A549 (cell line): ENCODE results near the gene PHC1. TPM values are rescaled to one million over a fixed set of nuclear protein-coding genes. Genes with fewer than 3 reads are reported as not detected.

Source experiments
- ATAC-seq, 2 experiments: fragments of 200-7000 bp in 1 of 2; fragments of >200 bp in 1 of 2; cut with Nextera tagmentation in 1 of 2; cut with Tn5 transposase in 1 of 2; 3 replicates each; pipeline versions ENCODE4 v1.8.0 to v1.9.1; 2018 to 2020; ENCODE audit warnings: mild to moderate bottlenecking in 1 of 2, moderate library complexity in 1 of 2
- CTCF ChIA-PET: fragments of 300-600 bp; sonication (Branson Sonifier 250); formaldehyde crosslinking; extraction: SDS; loops from one replicate; lab custom pipeline; 2021; ENCODE audit warnings: antibody characterized with exemption, inconsistent platforms; lab: Yijun Ruan, JAX
- POLR2A ChIA-PET: fragments of 350-600 bp; formaldehyde crosslinking; extraction: SDS; loops from one replicate; lab custom pipeline; 2021; ENCODE audit warnings: antibody characterized with exemption, inconsistent platforms; lab: Yijun Ruan, JAX
- DNase-seq, 2 experiments: peaks; one replicate each; pipeline versions ENCODE4 v3.0.0 to v3.0.0-alpha.2; 2011 to 2016; ENCODE audit warnings: low read depth in 1 of 2, low spot score in 1 of 2
- FAIRE-seq: peaks from 2 replicates; lab custom pipeline; 2011; peaks lifted over from hg19 to GRCh38; lab: Jason Lieb, UNC
- H3K27ac ChIP-seq, 2 experiments: fragments of >200 bp; sonication (Bioruptor Twin); formaldehyde crosslinking; 3 replicates each; pipeline ENCODE4 v1.5.1; 2016 to 2017
- H3K4me1 ChIP-seq: fragments of >200 bp; sonication (Bioruptor Twin); formaldehyde crosslinking; 3 replicates; pipeline ENCODE4 v1.6.1; 2016
- H3K4me2 ChIP-seq: fragments of >200 bp; sonication (Bioruptor Twin); formaldehyde crosslinking; 3 replicates; pipeline ENCODE4 v1.6.1; 2016
- H3K4me3 ChIP-seq: fragments of >200 bp; sonication (Bioruptor Twin); formaldehyde crosslinking; 3 replicates; pipeline ENCODE4 v1.5.1; 2016
- H3K9me3 ChIP-seq: fragments of >200 bp; sonication (Bioruptor Twin); formaldehyde crosslinking; 3 replicates; pipeline ENCODE4 v1.6.1; 2016
- BHLHE40 ChIP-seq: IDR thresholded peaks from 2 replicates; pipeline ENCODE4 v1.6.1; 2012; ENCODE audit warnings: low read depth, low read length, inconsistent platforms
- CHD2 ChIP-seq: fragments of 150-350 bp; IDR thresholded peaks from 2 replicates; pipeline ENCODE4 v1.6.1; 2014; ENCODE audit warnings: low read length; ENCODE audit not compliant: partially characterized antibody
- CHD4 ChIP-seq: fragments of 200-600 bp; sonication (generic); IDR thresholded peaks from 2 replicates; pipeline ENCODE4 v1.6.1; 2016; ENCODE audit warnings: antibody characterized with exemption, mild to moderate bottlenecking, borderline replicate concordance
- FOSB ChIP-seq: fragments of 250-450 bp; sonication (Bioruptor Pico); IDR thresholded peaks from 2 replicates; pipeline ENCODE4 v1.5.0; 2020; ENCODE audit warnings: mild to moderate bottlenecking, moderate library complexity
- GATA3 ChIP-seq: IDR thresholded peaks from 2 replicates; pipeline ENCODE4 v1.6.1; 2012; ENCODE audit warnings: borderline replicate concordance
- HEYL ChIP-seq: fragments of 250-450 bp; sonication (Bioruptor Pico); IDR thresholded peaks from 2 replicates; pipeline ENCODE4 v1.8.0; 2021; ENCODE audit warnings: mild to moderate bottlenecking, moderate library complexity
- HOXA7 ChIP-seq: fragments of 250-450 bp; sonication (Bioruptor Pico); IDR thresholded peaks from 2 replicates; pipeline ENCODE4 v1.5.0; 2020; ENCODE audit warnings: mild to moderate bottlenecking, moderate library complexity
- HOXB13 ChIP-seq: fragments of 250-450 bp; sonication (Bioruptor Pico); IDR thresholded peaks from 2 replicates; pipeline ENCODE4 v1.5.0; 2020; ENCODE audit warnings: low read depth, mild to moderate bottlenecking, moderate library complexity
- HOXB5 ChIP-seq: fragments of 250-450 bp; sonication (Bioruptor Pico); IDR thresholded peaks from 2 replicates; pipeline ENCODE4 v1.5.0; 2020; ENCODE audit warnings: mild to moderate bottlenecking, moderate library complexity
- JUN ChIP-seq, 2 experiments: fragments of >200 bp; sonication (Bioruptor Twin); formaldehyde crosslinking; IDR thresholded peaks; 2 replicates in 1 of 2; 3 replicates in 1 of 2; pipeline ENCODE4 v1.6.1; 2016 to 2017
- JUNB ChIP-seq: fragments of >200 bp; sonication (Bioruptor Twin); formaldehyde crosslinking; IDR thresholded peaks from 2 replicates; pipeline ENCODE4 v1.6.1; 2016
- MYC ChIP-seq: IDR thresholded peaks from 2 replicates; pipeline ENCODE4 v1.6.1; 2012; ENCODE audit warnings: mild to moderate bottlenecking, inconsistent platforms, low read length, improper control_type of control experiment, borderline replicate concordance
- NFE2L2 ChIP-seq: fragments of 150-350 bp; conservative IDR thresholded peaks from 2 replicates; pipeline ENCODE4 v1.6.1; 2014; ENCODE audit warnings: low read length
- PHF8 ChIP-seq: fragments of 200-600 bp; sonication (generic); IDR thresholded peaks from 2 replicates; pipeline ENCODE4 v1.6.1; 2016; ENCODE audit warnings: low read depth, mild to moderate bottlenecking, antibody characterized with exemption, moderate library complexity, borderline replicate concordance
- POLR2A ChIP-seq: IDR thresholded peaks from 2 replicates; pipeline ENCODE4 v1.6.1; 2012; ENCODE audit warnings: mild to moderate bottlenecking, low read length
- RARB ChIP-seq: fragments of 250-450 bp; sonication (Bioruptor Pico); IDR thresholded peaks from 2 replicates; pipeline ENCODE4 v1.8.0; 2021; ENCODE audit warnings: mild to moderate bottlenecking, moderate library complexity
- RCOR1 ChIP-seq: fragments of 150-350 bp; IDR thresholded peaks from 2 replicates; pipeline ENCODE4 v1.6.1; 2014; ENCODE audit warnings: antibody characterized with exemption, low read length, low read depth
- SMC3 ChIP-seq: fragments of >200 bp; sonication (Bioruptor Twin); formaldehyde crosslinking; IDR thresholded peaks from 3 replicates; pipeline ENCODE4 v1.6.1; 2018; ENCODE audit warnings: inconsistent platforms
- TP53 ChIP-seq: fragments of 250-450 bp; sonication (Bioruptor Pico); IDR thresholded peaks from 2 replicates; pipeline ENCODE4 v1.5.0; 2021; ENCODE audit warnings: mild to moderate bottlenecking, moderate library complexity
- ZFP36 ChIP-seq: fragments of 450-650 bp; IDR thresholded peaks from 2 replicates; pipeline ENCODE4 v1.6.1; 2014; ENCODE audit warnings: borderline replicate concordance; ENCODE audit not compliant: partially characterized antibody
- ZNF302 ChIP-seq: fragments of 250-450 bp; sonication (Bioruptor Pico); IDR thresholded peaks from 2 replicates; pipeline ENCODE4 v1.9.0; 2021; ENCODE audit warnings: inconsistent platforms, mild to moderate bottlenecking, moderate library complexity
- ZSCAN20 ChIP-seq: fragments of 250-450 bp; sonication (Bioruptor Pico); IDR thresholded peaks from 2 replicates; pipeline ENCODE4 v1.8.0; 2022; ENCODE audit warnings: mild to moderate bottlenecking, moderate library complexity
- WGBS: methylation state at CpG from one replicate; pipeline ENCODE4 v1.1.6; 2017; ENCODE audit errors: missing lambda C conversion rate; 5-methylcytosine and 5-hydroxymethylcytosine counted together
- polyA plus RNA-seq, 4 experiments: library from polyadenylated mRNA; depleted of rRNA in 3 of 4; stranded (reverse); fragments of >200 nt; fragmentation: RNase III in 1 of 4; extraction: RNeasy Plus Mini Kit Qiagen cat#74134 plus additional on column Dnase treatment in 1 of 4; gene quantifications; 2 replicates in 3 of 4; 3 replicates in 1 of 4; pipeline ENCODE4 v1.2.3, GENCODE V29; 2011 to 2017
- TF ChIP-seq, protein P1 (sequence below): fragments of >200 bp; sonication (Bioruptor Twin); formaldehyde crosslinking; IDR thresholded peaks from 3 replicates; pipeline ENCODE4 v1.5.1; 2016
- TF ChIP-seq, protein P2 (sequence below): IDR thresholded peaks from 2 replicates; pipeline ENCODE4 v1.6.1; 2012; ENCODE audit warnings: low read depth, borderline replicate concordance
- TF ChIP-seq, protein P3 (sequence below): fragments of 250-450 bp; sonication (Bioruptor Pico); IDR thresholded peaks from 2 replicates; pipeline ENCODE4 v1.5.0; 2020; ENCODE audit warnings: low read depth, mild to moderate bottlenecking, moderate library complexity
- TF ChIP-seq, protein P4 (sequence below): fragments of 250-450 bp; sonication (Bioruptor Pico); IDR thresholded peaks from 2 replicates; pipeline ENCODE4 v1.5.0; 2021; ENCODE audit warnings: mild to moderate bottlenecking, moderate library complexity, borderline replicate concordance

The PHC1 gene
- polyA plus RNA-seq, 2 of the 4 experiments (the other 2 are of a cell fraction): 11.2 to 26.5 TPM

DNA sequence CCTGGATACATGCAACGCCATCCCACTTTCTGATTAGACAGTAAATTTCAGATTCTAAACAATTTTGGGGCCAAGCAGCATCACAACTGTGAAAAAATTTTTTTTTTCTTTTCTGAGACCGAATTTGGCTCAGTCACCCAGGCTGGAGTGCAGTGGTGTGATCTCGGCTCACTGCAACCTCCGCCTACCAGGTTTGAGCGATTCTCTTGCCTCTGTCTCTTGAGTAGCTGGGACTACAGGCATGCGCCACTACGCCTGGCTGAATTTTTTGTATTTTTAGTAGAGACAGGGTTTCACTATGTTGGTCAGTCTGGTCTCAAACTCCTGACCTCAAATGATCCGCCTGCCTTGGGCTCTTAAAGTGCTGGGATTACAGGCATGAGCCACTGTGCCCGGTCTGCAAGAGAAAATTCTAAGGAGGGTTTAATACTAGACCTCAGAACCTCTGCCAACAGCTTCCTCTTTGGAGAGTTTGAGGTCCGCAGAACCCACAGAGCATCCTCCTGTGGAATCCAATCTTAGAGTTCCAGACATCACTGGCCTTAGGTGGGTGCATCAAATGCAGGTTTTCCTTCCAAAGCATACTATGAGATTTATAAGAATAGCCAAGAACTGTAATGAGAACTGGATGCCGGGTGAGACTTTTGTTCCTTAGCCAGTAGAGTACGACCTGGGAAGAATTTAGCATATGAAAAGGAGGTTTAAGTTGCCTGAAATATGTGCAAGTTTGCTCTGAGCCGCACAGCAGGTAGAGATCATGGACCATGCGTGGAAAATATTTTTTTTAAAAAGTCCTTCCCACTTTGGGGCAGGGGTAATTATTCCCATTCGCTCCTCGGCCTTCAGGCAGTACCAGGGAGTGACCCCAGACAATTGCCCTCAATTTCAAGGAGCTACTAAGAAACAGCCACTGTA, 7.8 kb upstream of the PHC1 start:
- CTCF ChIA-PET: interaction anchor here (0.8 to 4.1 kb wide), 2 partner anchors 16 to 17 kb away, joined by 4 to 22 read pairs; no protein-coding TSS in a partner anchor
- H3K27ac ChIP-seq: no peak overlapping the region
- WGBS: 73% methylated on average over 16 of the region's 16 CpGs
- no peak for TF ChIP-seq ZNF302 (CRISPR knock-in tag)
- no peak for TF ChIP-seq CHD2
- no peak for TF ChIP-seq SMC3
- no peak for TF ChIP-seq BHLHE40
- no peak for TF ChIP-seq ZFP36
- no peak for TF ChIP-seq RARB (CRISPR knock-in tag)
- no peak for TF ChIP-seq FOSB (CRISPR knock-in tag)
- TF ChIP-seq JUN (IDR thresholded peaks at IDR 0.05): no peak
- TF ChIP-seq ZSCAN20 (CRISPR knock-in tag): no peak
- TF ChIP-seq TP53: no peak
- no peak for TF ChIP-seq HOXA7 (CRISPR knock-in tag)
- no peak for TF ChIP-seq HEYL (CRISPR knock-in tag)
- no peak for TF ChIP-seq JUNB
- no peak for TF ChIP-seq RCOR1
- no peak for TF ChIP-seq POLR2A
- TF ChIP-seq, all 56 proteins: peak for 0
- ATAC-seq: no peak
- no peak for FAIRE-seq
- Histone ChIP-seq H3K4me3 (no peak overlapping the region), H3K4me2 (no peak overlapping the region), H3K4me1 (no peaks in the 10 kb centered on the region), H3K9me3 (no peaks in the 10 kb centered on the region)
- POLR2A ChIA-PET: no interaction called here
- DNase-seq: no peak

DNA sequence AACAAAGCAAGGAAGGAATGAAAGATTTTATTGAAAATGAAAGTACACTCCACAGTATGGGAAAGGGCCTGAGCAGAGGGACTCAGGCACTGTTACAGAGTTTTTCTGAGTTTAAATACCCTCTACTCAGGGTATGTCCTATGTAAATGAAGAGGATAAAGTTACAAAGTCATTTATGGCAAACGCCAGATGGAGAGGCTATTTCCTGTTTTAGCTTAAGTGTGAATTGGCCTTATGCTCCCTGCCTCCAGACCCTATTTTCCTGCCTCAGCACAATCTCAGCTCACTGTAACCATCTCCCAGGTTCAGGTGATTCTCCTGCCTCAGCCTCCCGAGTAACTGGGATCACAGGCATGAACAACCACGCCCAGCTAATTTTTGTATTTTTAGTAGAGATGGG, 6.8 kb upstream of the PHC1 start:
- TF ChIP-seq HOXB5 (CRISPR knock-in tag) (no peak), RARB (CRISPR knock-in tag) (no peak), HOXB13 (CRISPR knock-in tag) (no peak), FOSB (CRISPR knock-in tag) (no peak), NFE2L2 (no peak), CHD4 (no peak), TP53 (no peak), MYC (no peak), JUN (IDR thresholded peaks at IDR 0.05) (no peak), PHF8 (no peak), GATA3 (no peak), HOXA7 (CRISPR knock-in tag) (no peak)
- TF ChIP-seq, protein P1, sequence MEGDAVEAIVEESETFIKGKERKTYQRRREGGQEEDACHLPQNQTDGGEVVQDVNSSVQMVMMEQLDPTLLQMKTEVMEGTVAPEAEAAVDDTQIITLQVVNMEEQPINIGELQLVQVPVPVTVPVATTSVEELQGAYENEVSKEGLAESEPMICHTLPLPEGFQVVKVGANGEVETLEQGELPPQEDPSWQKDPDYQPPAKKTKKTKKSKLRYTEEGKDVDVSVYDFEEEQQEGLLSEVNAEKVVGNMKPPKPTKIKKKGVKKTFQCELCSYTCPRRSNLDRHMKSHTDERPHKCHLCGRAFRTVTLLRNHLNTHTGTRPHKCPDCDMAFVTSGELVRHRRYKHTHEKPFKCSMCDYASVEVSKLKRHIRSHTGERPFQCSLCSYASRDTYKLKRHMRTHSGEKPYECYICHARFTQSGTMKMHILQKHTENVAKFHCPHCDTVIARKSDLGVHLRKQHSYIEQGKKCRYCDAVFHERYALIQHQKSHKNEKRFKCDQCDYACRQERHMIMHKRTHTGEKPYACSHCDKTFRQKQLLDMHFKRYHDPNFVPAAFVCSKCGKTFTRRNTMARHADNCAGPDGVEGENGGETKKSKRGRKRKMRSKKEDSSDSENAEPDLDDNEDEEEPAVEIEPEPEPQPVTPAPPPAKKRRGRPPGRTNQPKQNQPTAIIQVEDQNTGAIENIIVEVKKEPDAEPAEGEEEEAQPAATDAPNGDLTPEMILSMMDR: no peak
- TF ChIP-seq, protein P2, sequence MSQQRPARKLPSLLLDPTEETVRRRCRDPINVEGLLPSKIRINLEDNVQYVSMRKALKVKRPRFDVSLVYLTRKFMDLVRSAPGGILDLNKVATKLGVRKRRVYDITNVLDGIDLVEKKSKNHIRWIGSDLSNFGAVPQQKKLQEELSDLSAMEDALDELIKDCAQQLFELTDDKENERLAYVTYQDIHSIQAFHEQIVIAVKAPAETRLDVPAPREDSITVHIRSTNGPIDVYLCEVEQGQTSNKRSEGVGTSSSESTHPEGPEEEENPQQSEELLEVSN: no peak
- TF ChIP-seq, protein P3, sequence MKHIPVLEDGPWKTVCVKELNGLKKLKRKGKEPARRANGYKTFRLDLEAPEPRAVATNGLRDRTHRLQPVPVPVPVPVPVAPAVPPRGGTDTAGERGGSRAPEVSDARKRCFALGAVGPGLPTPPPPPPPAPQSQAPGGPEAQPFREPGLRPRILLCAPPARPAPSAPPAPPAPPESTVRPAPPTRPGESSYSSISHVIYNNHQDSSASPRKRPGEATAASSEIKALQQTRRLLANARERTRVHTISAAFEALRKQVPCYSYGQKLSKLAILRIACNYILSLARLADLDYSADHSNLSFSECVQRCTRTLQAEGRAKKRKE: no peak
- TF ChIP-seq, protein P4, sequence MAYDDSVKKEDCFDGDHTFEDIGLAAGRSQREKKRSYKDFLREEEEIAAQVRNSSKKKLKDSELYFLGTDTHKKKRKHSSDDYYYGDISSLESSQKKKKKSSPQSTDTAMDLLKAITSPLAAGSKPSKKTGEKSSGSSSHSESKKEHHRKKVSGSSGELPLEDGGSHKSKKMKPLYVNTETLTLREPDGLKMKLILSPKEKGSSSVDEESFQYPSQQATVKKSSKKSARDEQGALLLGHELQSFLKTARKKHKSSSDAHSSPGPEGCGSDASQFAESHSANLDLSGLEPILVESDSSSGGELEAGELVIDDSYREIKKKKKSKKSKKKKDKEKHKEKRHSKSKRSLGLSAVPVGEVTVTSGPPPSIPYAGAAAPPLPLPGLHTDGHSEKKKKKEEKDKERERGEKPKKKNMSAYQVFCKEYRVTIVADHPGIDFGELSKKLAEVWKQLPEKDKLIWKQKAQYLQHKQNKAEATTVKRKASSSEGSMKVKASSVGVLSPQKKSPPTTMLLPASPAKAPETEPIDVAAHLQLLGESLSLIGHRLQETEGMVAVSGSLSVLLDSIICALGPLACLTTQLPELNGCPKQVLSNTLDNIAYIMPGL: no peak
- Histone ChIP-seq H3K4me3 (no peak overlapping the region), H3K4me1 (no peaks in the 10 kb centered on the region), H3K9me3 (no peaks in the 10 kb centered on the region), H3K4me2 (no peak overlapping the region), H3K27ac (no peak overlapping the region)
- ATAC-seq: no peak
- FAIRE-seq: no peak
- WGBS: 67% methylated on average over 3 of the region's 3 CpGs
- no peak for DNase-seq
- POLR2A ChIA-PET: no interaction called here
- CTCF ChIA-PET: interaction anchor here (4.1 kb wide), 1 partner anchor 17 kb away, joined by 22 read pairs; no protein-coding TSS in a partner anchor
